HG03060 (cell line): Measurements from ENCODE around the gene FOXP2.

Source experiments
- ATAC-seq: cut with Tn5 transposase; IDR thresholded peaks from one replicate; pipeline ENCODE4 v1.9.1; 2021; ENCODE audit warnings: low read depth, moderate number of reproducible peaks; ENCODE audit not compliant: unreplicated experiment

Gene FOXP2

GRCh38 chr7:114648680-114649079, 234.1 kb downstream of the FOXP2 start:
- no peak for ATAC-seq

GRCh38 chr7:114649689-114650088, 235.1 kb downstream of the FOXP2 start:
- no peak for ATAC-seq

- no peak for ATAC-seq
Measured at GRCh38 chr7:114650491-114650890, 235.9 kb downstream of the FOXP2 start.

GRCh38 chr7:114652041-114652440, 237.4 kb downstream of the FOXP2 start:
- ATAC-seq, result no peak

- no peak for ATAC-seq
Measured at GRCh38 chr7:114653364-114654088, 238.9 kb downstream of the FOXP2 start.

GRCh38 chr7:114656466-114656865, 241.9 kb downstream of the FOXP2 start:
- no peak for ATAC-seq

GRCh38 chr7:114657279-114657678, 242.7 kb downstream of the FOXP2 start:
- no peak for ATAC-seq

- ATAC-seq, result no peak
Measured at GRCh38 chr7:114658216-114658615, 243.6 kb downstream of the FOXP2 start.

- no peak for ATAC-seq
Measured at GRCh38 chr7:114659409-114660125, 245.0 kb downstream of the FOXP2 start.

GRCh38 chr7:114660126-114660486, 245.5 kb downstream of the FOXP2 start:
- ATAC-seq, result no peak

GRCh38 chr7:114660753-114661152, 246.1 kb downstream of the FOXP2 start:
- ATAC-seq, result no peak

GRCh38 chr7:114662002-114662677, 247.5 kb downstream of the FOXP2 start:
- ATAC-seq, result no peak

GRCh38 chr7:114663502-114663901, 248.9 kb downstream of the FOXP2 start:
- no peak for ATAC-seq

GRCh38 chr7:114670676-114671075, 256.1 kb downstream of the FOXP2 start:
- no peak for ATAC-seq

GRCh38 chr7:114671563-114672123, 257.0 kb downstream of the FOXP2 start:
- no peak for ATAC-seq

GRCh38 chr7:114678116-114678515, 263.5 kb downstream of the FOXP2 start:
- no peak for ATAC-seq

GRCh38 chr7:114687238-114687637, 272.6 kb downstream of the FOXP2 start:
- ATAC-seq, result no peak

- ATAC-seq, result no peak
Measured at GRCh38 chr7:114688443-114689055, 273.9 kb downstream of the FOXP2 start.

- ATAC-seq, result no peak
Measured at GRCh38 chr7:114689406-114689805, 274.8 kb downstream of the FOXP2 start.

- no peak for ATAC-seq
Measured at GRCh38 chr7:114691605-114692004, 277.0 kb downstream of the FOXP2 start.

- no peak for ATAC-seq
Measured at GRCh38 chr7:114695182-114695581, 280.6 kb downstream of the FOXP2 start.
